Endothelial cell of coronary artery (primary cell): ENCODE results near the gene CMC1. TPM values are rescaled to one million over a fixed set of nuclear protein-coding genes. Genes with fewer than 3 reads are reported as not detected.

Experiments
- total RNA-seq: library from RNA; depleted of rRNA; stranded (reverse); fragments of >200 nt; gene quantifications from 2 replicates; pipeline ENCODE4 v1.2.3, GENCODE V29; 2014

Gene CMC1
- total RNA-seq = 3.4 and 5.0 TPM in 2 replicates

GRCh38 chr3:28241221-28242160, at the start of gene CMC1:
Gene CMC1, plus strand, starts transcription at chr3:28241619. Its CDS starts 175 bp downstream, at chr3:28241794.

DNA sequence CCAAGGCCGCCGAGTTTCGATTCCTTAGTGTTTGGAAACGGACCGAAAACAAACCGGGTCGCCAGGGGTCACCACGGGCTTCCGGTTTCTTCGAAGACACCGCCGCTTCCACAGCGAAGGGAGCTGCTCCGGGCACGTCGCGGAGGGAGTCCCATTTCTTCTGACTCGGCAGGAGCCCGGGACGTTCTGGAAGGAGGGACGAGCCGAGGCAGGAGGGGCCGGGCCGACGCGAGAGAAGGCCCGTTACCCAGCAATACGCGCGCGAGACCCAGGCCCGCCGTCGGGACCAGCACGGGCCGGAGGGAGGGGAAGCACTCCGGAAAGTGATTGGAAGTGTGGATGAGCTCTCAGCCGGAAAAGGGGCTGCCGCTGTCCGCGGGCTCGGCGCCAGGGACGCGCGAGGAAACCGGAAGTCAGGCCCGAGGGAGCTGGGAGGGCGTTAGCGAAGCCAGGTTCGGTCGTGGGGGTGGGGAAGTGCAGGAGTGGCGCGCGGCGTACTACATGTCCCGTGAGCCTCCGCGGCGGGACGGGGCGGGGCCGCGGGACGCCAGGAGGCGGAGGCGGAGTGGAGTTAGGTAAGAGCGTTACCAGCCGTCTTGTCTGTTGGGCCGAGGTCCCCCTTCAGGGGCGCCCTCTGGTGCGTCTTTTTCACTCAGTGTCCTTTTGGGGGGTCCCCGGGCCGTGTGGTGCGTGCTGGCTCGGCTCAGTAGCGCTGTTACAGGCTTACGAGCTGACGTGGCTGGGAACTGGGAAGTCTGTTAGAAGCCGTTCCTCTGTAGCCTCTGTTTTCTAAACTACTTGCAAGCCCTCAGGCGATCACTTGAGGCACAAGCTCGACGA, 107.4 kb downstream of the CMC1 start, which contains the start of the genes AZI2 and ZCWPW2:
TSS of gene AZI2 (minus strand) at position 196 of the 840 bp plus-strand sequence. CDS start 8,207 bp downstream, outside the sequence.
TSS of gene ZCWPW2 (plus strand) at position 93 of the 840 bp plus-strand sequence. CDS start 64,348 bp downstream, outside the sequence.

Other genes starting within 250 kb of the CMC1 start
- gene ZCWPW2, start 107.1 kb downstream of the CMC1 start, total RNA-seq = 0.18 and 0.19 TPM in 2 replicates
- 34.9 and 59.2 TPM in 2 replicates for gene AZI2, start 107.2 kb downstream of the CMC1 start, total RNA-seq